K562 (cell line): ENCODE measurements around the gene EMC9.

Experiments used
- FOSL1 ChIP-seq: fragments of 200-800 bp; sonication (Bioruptor generic); conservative IDR thresholded peaks from 2 replicates; pipeline ENCODE4 v1.6.1; 2016; ENCODE audit warnings: missing genetic modification characterization, missing compliant biosample characterization
- FOXJ2 ChIP-seq: fragments of 200-800 bp; sonication (Bioruptor generic); IDR thresholded peaks from 2 replicates; pipeline ENCODE4 v1.6.1; 2016; ENCODE audit warnings: missing genetic modification characterization, missing compliant biosample characterization
- NCOA2 ChIP-seq, 2 experiments: fragments of 450-650 bp; IDR thresholded peaks; 2 replicates each; pipeline ENCODE4 v1.6.1; 2018; ENCODE audit warnings: mild to moderate bottlenecking in 2 of 2, moderate library complexity in 1 of 2; ENCODE audit not compliant: partially characterized antibody in 2 of 2

- TF ChIP-seq NCOA2 (IDR thresholded peaks at IDR 0.05; ENCODE audit: partially characterized antibody in 2 of 2): no peak
- TF ChIP-seq FOXJ2 (tag): no peak
- no peak for TF ChIP-seq FOSL1 (tag)
These were observed 38.0 kb upstream of the EMC9 start for GRCh38 chr14:24179294-24179960.
